Ishikawa (cell line): ENCODE measurements around the gene HSD11B1.

ENCODE experiments used
- CEBPB ChIP-seq: IDR thresholded peaks from 2 replicates; pipeline ENCODE4 v1.6.1; 2012
- CREB1 ChIP-seq: IDR thresholded peaks from 2 replicates; pipeline ENCODE4 v1.6.1; 2012; ENCODE audit warnings: low read depth
- EGR1 ChIP-seq: IDR thresholded peaks from 2 replicates; pipeline ENCODE4 v1.6.1; 2012
- EP300 ChIP-seq: IDR thresholded peaks from 2 replicates; pipeline ENCODE4 v1.6.1; 2012; ENCODE audit warnings: borderline replicate concordance
- FOXM1 ChIP-seq: IDR thresholded peaks from 2 replicates; pipeline ENCODE4 v1.6.1; 2012; ENCODE audit warnings: low read depth, borderline replicate concordance
- MAX ChIP-seq: IDR thresholded peaks from 2 replicates; pipeline ENCODE4 v1.6.1; 2012
- NFIC ChIP-seq: IDR thresholded peaks from 2 replicates; pipeline ENCODE4 v1.6.1; 2012
- RAD21 ChIP-seq: IDR thresholded peaks from 2 replicates; pipeline ENCODE4 v1.6.1; 2012; ENCODE audit warnings: low read depth
- TCF12 ChIP-seq: IDR thresholded peaks from 2 replicates; pipeline ENCODE4 v1.6.1; 2012; ENCODE audit warnings: low read depth
- TEAD4 ChIP-seq: IDR thresholded peaks from 2 replicates; pipeline ENCODE4 v1.6.1; 2012
- YY1 ChIP-seq: IDR thresholded peaks from 2 replicates; pipeline ENCODE4 v1.6.1; 2012; ENCODE audit warnings: low read depth
- ZBTB7A ChIP-seq: IDR thresholded peaks from 2 replicates; pipeline ENCODE4 v1.6.1; 2012; ENCODE audit warnings: low read depth
- TF ChIP-seq, protein P1 (sequence below): IDR thresholded peaks from 2 replicates; pipeline ENCODE4 v1.6.1; 2012; ENCODE audit warnings: low read depth, mild to moderate bottlenecking

DNA sequence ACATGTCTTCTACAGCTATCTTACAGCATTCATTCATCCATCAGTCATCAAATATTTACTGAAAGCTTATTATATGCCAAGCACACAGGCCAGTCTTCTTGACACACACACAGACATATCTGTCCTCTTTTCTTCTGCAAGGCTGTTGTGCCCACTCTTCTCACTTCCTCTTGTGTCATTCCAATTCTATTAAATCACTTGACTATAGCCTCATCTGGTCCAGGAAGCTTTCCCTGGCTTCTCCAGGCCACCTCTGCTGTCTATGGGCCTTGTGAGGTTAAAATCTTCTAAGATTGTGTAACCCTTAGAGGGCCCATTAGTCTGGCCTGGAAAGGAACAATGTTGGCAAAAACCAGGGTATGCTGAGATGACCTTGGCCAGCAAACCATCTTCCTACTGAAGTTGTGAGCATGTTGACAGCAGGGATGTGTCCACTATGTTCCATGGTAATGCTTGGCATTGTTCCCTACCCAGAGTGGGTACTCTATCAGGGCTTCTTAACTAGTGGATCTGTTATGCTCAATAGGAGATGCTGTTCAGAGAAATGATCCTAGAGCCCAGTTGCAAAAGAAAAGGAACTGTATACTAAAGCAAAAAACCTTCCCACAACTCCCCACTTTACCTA, 56.5 kb downstream of the HSD11B1 start:
- TF ChIP-seq TCF12 = no peak
- TF ChIP-seq, protein P1, sequence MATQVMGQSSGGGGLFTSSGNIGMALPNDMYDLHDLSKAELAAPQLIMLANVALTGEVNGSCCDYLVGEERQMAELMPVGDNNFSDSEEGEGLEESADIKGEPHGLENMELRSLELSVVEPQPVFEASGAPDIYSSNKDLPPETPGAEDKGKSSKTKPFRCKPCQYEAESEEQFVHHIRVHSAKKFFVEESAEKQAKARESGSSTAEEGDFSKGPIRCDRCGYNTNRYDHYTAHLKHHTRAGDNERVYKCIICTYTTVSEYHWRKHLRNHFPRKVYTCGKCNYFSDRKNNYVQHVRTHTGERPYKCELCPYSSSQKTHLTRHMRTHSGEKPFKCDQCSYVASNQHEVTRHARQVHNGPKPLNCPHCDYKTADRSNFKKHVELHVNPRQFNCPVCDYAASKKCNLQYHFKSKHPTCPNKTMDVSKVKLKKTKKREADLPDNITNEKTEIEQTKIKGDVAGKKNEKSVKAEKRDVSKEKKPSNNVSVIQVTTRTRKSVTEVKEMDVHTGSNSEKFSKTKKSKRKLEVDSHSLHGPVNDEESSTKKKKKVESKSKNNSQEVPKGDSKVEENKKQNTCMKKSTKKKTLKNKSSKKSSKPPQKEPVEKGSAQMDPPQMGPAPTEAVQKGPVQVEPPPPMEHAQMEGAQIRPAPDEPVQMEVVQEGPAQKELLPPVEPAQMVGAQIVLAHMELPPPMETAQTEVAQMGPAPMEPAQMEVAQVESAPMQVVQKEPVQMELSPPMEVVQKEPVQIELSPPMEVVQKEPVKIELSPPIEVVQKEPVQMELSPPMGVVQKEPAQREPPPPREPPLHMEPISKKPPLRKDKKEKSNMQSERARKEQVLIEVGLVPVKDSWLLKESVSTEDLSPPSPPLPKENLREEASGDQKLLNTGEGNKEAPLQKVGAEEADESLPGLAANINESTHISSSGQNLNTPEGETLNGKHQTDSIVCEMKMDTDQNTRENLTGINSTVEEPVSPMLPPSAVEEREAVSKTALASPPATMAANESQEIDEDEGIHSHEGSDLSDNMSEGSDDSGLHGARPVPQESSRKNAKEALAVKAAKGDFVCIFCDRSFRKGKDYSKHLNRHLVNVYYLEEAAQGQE = no peak
- no peak for TF ChIP-seq CREB1
- TF ChIP-seq FOXM1 = no peak
- TF ChIP-seq YY1 = no peak
- no peak for TF ChIP-seq MAX
- TF ChIP-seq TEAD4 = no peak
- TF ChIP-seq EP300 = no peak
- TF ChIP-seq CEBPB = no peak
- TF ChIP-seq ZBTB7A = no peak
- TF ChIP-seq EGR1 = no peak
- TF ChIP-seq NFIC = no peak
- TF ChIP-seq RAD21 = no peak
